GM23338 (cell line): ENCODE data around the gene PRRX1. TPM values are rescaled to one million over a fixed set of nuclear protein-coding genes. Genes with fewer than 3 reads are reported as not detected.

Experiments used
- ATAC-seq: fragments of 200-7000 bp; cut with Tn5 transposase; 3 replicates; pipeline ENCODE4 v1.9.1; 2020
- DNase-seq: peaks from one replicate; pipeline ENCODE4 v3.0.0-alpha.2; 2015; ENCODE audit warnings: low spot score
- H2AFZ ChIP-seq: fragments of 200-600 bp; sonication (generic); 2 replicates; pipeline ENCODE4 v1.8.0; 2016; ENCODE audit warnings: antibody characterized with exemption, mild to moderate bottlenecking, moderate library complexity
- H3F3A ChIP-seq: fragments of 200-600 bp; sonication (generic); replicated peaks from 2 replicates; pipeline ENCODE4 v1.8.0; 2017; ENCODE audit warnings: antibody characterized with exemption, mixed run types, low read depth
- H3K27ac ChIP-seq: fragments of 200-600 bp; sonication (generic); 2 replicates; pipeline ENCODE4 v1.6.1; 2016; ENCODE audit warnings: low read depth
- H3K27me3 ChIP-seq: fragments of 200-600 bp; sonication (generic); 2 replicates; pipeline ENCODE4 v1.8.0; 2016; ENCODE audit warnings: mild to moderate bottlenecking, mixed run types, moderate library complexity; ENCODE audit not compliant: insufficient read depth
- H3K36me3 ChIP-seq: fragments of 200-600 bp; sonication (generic); 2 replicates; pipeline ENCODE4 v1.8.0; 2016; ENCODE audit warnings: mild to moderate bottlenecking; ENCODE audit not compliant: insufficient read depth
- H3K4me1 ChIP-seq: fragments of 200-600 bp; sonication (generic); 2 replicates; pipeline ENCODE4 v1.8.0; 2016; ENCODE audit warnings: mild to moderate bottlenecking, moderate library complexity; ENCODE audit not compliant: insufficient read depth
- H3K4me2 ChIP-seq: fragments of 200-600 bp; sonication (generic); 2 replicates; pipeline ENCODE4 v1.7.1; 2017; ENCODE audit warnings: mixed run types
- H3K4me3 ChIP-seq: fragments of 200-600 bp; sonication (generic); 2 replicates; pipeline ENCODE4 v1.6.1; 2016; ENCODE audit warnings: mixed run types
- H3K79me2 ChIP-seq: fragments of 200-600 bp; sonication (generic); replicated peaks from 2 replicates; pipeline ENCODE4 v1.8.0; 2017; ENCODE audit warnings: mild to moderate bottlenecking; ENCODE audit not compliant: insufficient read depth
- H3K9me2 ChIP-seq: fragments of 200-600 bp; sonication (generic); 2 replicates; pipeline ENCODE4 v1.8.0; 2017; ENCODE audit not compliant: insufficient read depth
- H4K20me1 ChIP-seq: fragments of 200-600 bp; sonication (generic); replicated peaks from 2 replicates; pipeline ENCODE4 v1.8.0; 2017; ENCODE audit warnings: mild to moderate bottlenecking; ENCODE audit not compliant: insufficient read depth
- H3K27ac Mint-ChIP-seq: 2 replicates; pipeline ENCODE4 v1.8.0; 2020; ENCODE audit warnings: inconsistent platforms, mild to moderate bottlenecking, moderate library complexity, mixed read lengths
- H3K27me3 Mint-ChIP-seq: 3 replicates; pipeline ENCODE4 v1.8.0; 2022; ENCODE audit warnings: low read depth, mild to moderate bottlenecking, moderate library complexity, mixed read lengths, inconsistent platforms; ENCODE audit not compliant: insufficient read depth, poor library complexity
- H3K36me3 Mint-ChIP-seq: 3 replicates; pipeline ENCODE4 v1.8.0; 2021; ENCODE audit warnings: low read depth, mild to moderate bottlenecking, inconsistent platforms, moderate library complexity, mixed read lengths
- H3K4me1 Mint-ChIP-seq: 3 replicates; pipeline ENCODE4 v1.8.0; 2020; ENCODE audit warnings: mild to moderate bottlenecking, inconsistent platforms, mixed read lengths
- H3K4me3 Mint-ChIP-seq: 3 replicates; pipeline ENCODE4 v1.8.0; 2021; ENCODE audit warnings: moderate library complexity, mild to moderate bottlenecking, inconsistent platforms, mixed read lengths
- H3K9me3 Mint-ChIP-seq: 3 replicates; pipeline ENCODE4 v1.8.0; 2020; ENCODE audit warnings: moderate library complexity, mild to moderate bottlenecking, inconsistent platforms, mixed read lengths
- CREB1 ChIP-seq: fragments of 250-450 bp; sonication (Bioruptor Pico); IDR thresholded peaks from 2 replicates; pipeline ENCODE4 v1.5.0; 2020; ENCODE audit warnings: low read depth, mild to moderate bottlenecking, moderate library complexity
- ETS1 ChIP-seq: IDR thresholded peaks from 2 replicates; pipeline ENCODE4 v1.6.1; 2016; ENCODE audit warnings: antibody characterized with exemption
- EZH2 ChIP-seq: fragments of 200-600 bp; sonication (generic); IDR thresholded peaks from one replicate; pipeline ENCODE4 v1.8.0; 2017; ENCODE audit warnings: antibody characterized with exemption, mild to moderate bottlenecking, low read depth; ENCODE audit not compliant: unreplicated experiment
- EZH2phosphoT487 ChIP-seq: fragments of 200-600 bp; sonication (generic); IDR thresholded peaks from one replicate; pipeline ENCODE4 v1.8.1; 2018; ENCODE audit warnings: antibody characterized with exemption; ENCODE audit not compliant: unreplicated experiment
- NANOG ChIP-seq: IDR thresholded peaks from 2 replicates; pipeline ENCODE4 v1.6.1; 2016; ENCODE audit warnings: antibody characterized with exemption, borderline replicate concordance
- POLR2AphosphoS5 ChIP-seq: IDR thresholded peaks from 2 replicates; pipeline ENCODE4 v1.6.1; 2016; ENCODE audit warnings: antibody characterized with exemption, low read depth
- STAT1 ChIP-seq: IDR thresholded peaks from one replicate; pipeline ENCODE4 v1.6.1; 2016; ENCODE audit warnings: antibody characterized with exemption; ENCODE audit not compliant: unreplicated experiment
- ZNF114 ChIP-seq: fragments of 250-450 bp; sonication (Bioruptor Pico); IDR thresholded peaks from 2 replicates; pipeline ENCODE4 v1.5.0; 2020; ENCODE audit warnings: mild to moderate bottlenecking, moderate library complexity
- ZNF462 ChIP-seq: fragments of 250-450 bp; sonication (Bioruptor Pico); IDR thresholded peaks from 2 replicates; pipeline ENCODE4 v1.5.0; 2020; ENCODE audit warnings: mild to moderate bottlenecking, moderate library complexity
- polyA plus RNA-seq: library from polyadenylated mRNA; unstranded; fragments of >200 nt; fragmentation: Nextera tagmentation; extraction: Ambion mirVana; gene quantifications from 2 replicates; pipeline ENCODE4 v1.2.1, GENCODE V29; 2016
- total RNA-seq: library from RNA; depleted of rRNA; stranded (reverse); fragments of >200 nt; shearing (Covaris generic); gene quantifications from 2 replicates; pipeline ENCODE4 v1.2.3, GENCODE V29; 2014

PRRX1 gene
- total and polyA plus RNA-seq, 2 experiments from 2014 or later, result 0.58 TPM; not detected in 1

GRCh38 chr1:170741678-170742077, 77.7 kb downstream of the PRRX1 start:
- TF ChIP-seq NANOG, result no peak
- TF ChIP-seq EZH2, result no peak
- no peak for TF ChIP-seq ZNF462 (CRISPR knock-in tag)
- no peak for TF ChIP-seq POLR2AphosphoS5
- TF ChIP-seq ETS1, result no peak
- TF ChIP-seq EZH2phosphoT487, result no peak
- no peak for TF ChIP-seq ZNF114 (CRISPR knock-in tag)
- TF ChIP-seq CREB1 (CRISPR knock-in tag), result no peak
- TF ChIP-seq STAT1, result no peak
- DNase-seq (no peak), ATAC-seq (no peak)
- no peak overlapping the region for H3K4me3 Mint-ChIP-seq
- Histone ChIP-seq H3K4me1 (no peaks in the 10 kb centered on the region), H2AFZ (no peak overlapping the region), H3K27me3 (no peaks in the 10 kb centered on the region), H3K9me2 (0 out of 2 replicates have a peak, but pooled peaks cover 5% of the 10 kb centered on the region), H3K79me2 (no peaks in the 10 kb centered on the region), H3F3A (no peaks in the 10 kb centered on the region), H3K36me3 (no peaks in the 10 kb centered on the region), H3K4me3 (no peak overlapping the region), H3K27ac (no peak overlapping the region), H3K4me2 (no peak overlapping the region), H4K20me1 (no peaks in the 10 kb centered on the region)
- peaks cover 4% of the 10 kb centered on the region for H3K27me3 Mint-ChIP-seq
- no peak overlapping the region for H3K27ac Mint-ChIP-seq
- peaks cover 25% of the 10 kb centered on the region for H3K9me3 Mint-ChIP-seq
- peaks cover 15% of the 10 kb centered on the region; the same call in 2 of the 3 replicates for H3K36me3 Mint-ChIP-seq
- H3K4me1 Mint-ChIP-seq, result no peaks in the 10 kb centered on the region
